ENCODE results near the gene FCGR1A. TPM values are rescaled to one million over a fixed set of nuclear protein-coding genes. Genes with fewer than 3 reads are reported as not detected.
A peak's percentile ranks its signal among the peaks of the same experiment; 100 is the strongest.
"Not testable (repeated sequence)": the region's sequence is repeated elsewhere in the genome, so short reads cannot be mapped to it uniquely, and the experiment has no call there.

FCGR1A gene
- 10 to 100 TPM; 15.9 to 45.0 TPM for total RNA-seq
- polyA plus RNA-seq, result 10 to 100 TPM; 12.5 to 25.2 TPM
- long read RNA-seq, donor 1, partial matches to known transcripts, result 0 of 2 reads
- long read RNA-seq, donor 1, other reads (novel, unspliced or antisense), result 1 of 2 reads
- long read RNA-seq, donor 2, partial matches to known transcripts, result 2 of 3 reads
- long read RNA-seq, donor 2, other reads (novel, unspliced or antisense), result 1 of 3 reads

GRCh38 chr1:149782600-149782999, at the start of gene FCGR1A:
FCGR1A (plus strand) TSS chr1:149782694; CDS start chr1:149782744, 50 bp downstream.
- intact Hi-C loops (cut with DNase I); H3K27ac ChIP-seq (ENCODE audit: low read depth in 1 of 2, low read length in 2 of 2); H3K9me3 ChIP-seq (ENCODE audit: control insufficient read depth, low read length); H3K4me1 ChIP-seq (ENCODE audit: control insufficient read depth in 1 of 2, insufficient read depth in 2 of 2, low read length in 2 of 2); H3K27me3 ChIP-seq (ENCODE audit: control insufficient read depth in 1 of 2, insufficient read depth in 2 of 2, low read length in 1 of 2); DNase-seq; H3K36me3 ChIP-seq (ENCODE audit: control insufficient read depth in 1 of 2, insufficient read depth in 2 of 2, low read length in 1 of 2); H3K4me3 ChIP-seq (ENCODE audit: low read length in 2 of 2); ATAC-seq (ENCODE audit: low FRiP score): not testable (repeated sequence)
- 92 to 100% methylated on average over 2 of the region's 2 CpGs for WGBS, 2 donors

DNA sequence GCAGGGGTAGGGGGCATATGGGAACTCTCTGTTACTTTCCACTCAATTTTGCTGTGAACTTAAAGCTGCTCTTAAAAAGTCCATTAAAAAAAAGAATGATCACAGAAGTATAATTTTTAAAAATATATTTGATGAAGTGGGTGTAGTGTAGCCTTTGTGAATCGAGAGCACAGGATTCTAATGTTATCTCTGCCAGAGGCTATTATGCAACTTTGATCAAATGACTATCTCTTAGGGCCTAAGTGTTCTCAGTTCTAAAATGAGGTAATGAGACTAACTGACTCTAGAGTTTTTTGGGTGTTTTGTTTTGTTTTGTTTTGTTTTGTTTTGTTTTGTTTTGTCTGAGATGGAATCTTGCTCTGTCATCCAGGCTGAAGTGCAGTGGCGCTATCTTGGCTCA, 49.7 kb upstream of the FCGR1A start:
- WGBS, 2 donors, result 100% methylated on average over 1 of the region's 2 CpGs
- H3K27ac ChIP-seq (ENCODE audit: low read depth in 1 of 2, low read length in 2 of 2); H3K4me1 ChIP-seq (ENCODE audit: control insufficient read depth in 1 of 2, insufficient read depth in 2 of 2, low read length in 2 of 2); H3K36me3 ChIP-seq (ENCODE audit: control insufficient read depth in 1 of 2, insufficient read depth in 2 of 2, low read length in 1 of 2); H3K4me3 ChIP-seq (ENCODE audit: low read length in 2 of 2); DNase-seq; intact Hi-C loops (cut with DNase I); H3K9me3 ChIP-seq (ENCODE audit: control insufficient read depth, low read length); ATAC-seq (ENCODE audit: low FRiP score); H3K27me3 ChIP-seq (ENCODE audit: control insufficient read depth in 1 of 2, insufficient read depth in 2 of 2, low read length in 1 of 2): not testable (repeated sequence)

DNA sequence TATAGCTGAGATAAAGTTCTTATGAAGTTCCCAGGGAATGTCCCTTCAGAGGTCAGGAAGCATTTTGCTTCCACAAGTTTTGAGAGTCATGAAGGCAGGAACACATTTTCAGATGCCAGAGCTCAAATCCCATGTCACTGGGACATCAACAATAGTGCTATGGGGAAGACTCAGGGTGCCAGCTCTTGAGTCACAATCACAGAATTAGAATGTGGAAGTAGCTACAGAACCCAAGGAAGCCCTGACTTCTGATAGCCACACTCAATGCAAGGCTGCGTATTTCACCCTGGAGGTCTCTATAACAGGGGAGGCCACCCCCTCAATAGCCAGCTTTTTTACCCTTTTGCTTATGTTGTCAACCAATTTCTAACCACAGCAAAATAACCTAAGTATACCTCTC, 47.8 kb upstream of the FCGR1A start:
- H3K27ac ChIP-seq (ENCODE audit: low read depth in 1 of 2, low read length in 2 of 2); DNase-seq; H3K9me3 ChIP-seq (ENCODE audit: control insufficient read depth, low read length); H3K4me1 ChIP-seq (ENCODE audit: control insufficient read depth in 1 of 2, insufficient read depth in 2 of 2, low read length in 2 of 2); ATAC-seq (ENCODE audit: low FRiP score); H3K36me3 ChIP-seq (ENCODE audit: control insufficient read depth in 1 of 2, insufficient read depth in 2 of 2, low read length in 1 of 2); intact Hi-C loops (cut with DNase I); H3K27me3 ChIP-seq (ENCODE audit: control insufficient read depth in 1 of 2, insufficient read depth in 2 of 2, low read length in 1 of 2); H3K4me3 ChIP-seq (ENCODE audit: low read length in 2 of 2): not testable (repeated sequence)
- WGBS, 2 donors, result 83% methylated on average over 1 of the region's 1 CpG

- H3K9me3 ChIP-seq (ENCODE audit: control insufficient read depth, low read length); H3K36me3 ChIP-seq (ENCODE audit: control insufficient read depth in 1 of 2, insufficient read depth in 2 of 2, low read length in 1 of 2); intact Hi-C loops (cut with DNase I); ATAC-seq (ENCODE audit: low FRiP score); H3K27me3 ChIP-seq (ENCODE audit: control insufficient read depth in 1 of 2, insufficient read depth in 2 of 2, low read length in 1 of 2); H3K4me1 ChIP-seq (ENCODE audit: control insufficient read depth in 1 of 2, insufficient read depth in 2 of 2, low read length in 2 of 2); H3K27ac ChIP-seq (ENCODE audit: low read depth in 1 of 2, low read length in 2 of 2); H3K4me3 ChIP-seq (ENCODE audit: low read length in 2 of 2): not testable (repeated sequence)
- WGBS, 2 donors, result 17 to 19% methylated on average over 25 to 26 of the region's 26 CpGs
- DNase-seq, result peak in 1 of 2 donors; percentile 42
Measured at GRCh38 chr1:149740148-149740581, 42.3 kb upstream of the FCGR1A start.

DNA sequence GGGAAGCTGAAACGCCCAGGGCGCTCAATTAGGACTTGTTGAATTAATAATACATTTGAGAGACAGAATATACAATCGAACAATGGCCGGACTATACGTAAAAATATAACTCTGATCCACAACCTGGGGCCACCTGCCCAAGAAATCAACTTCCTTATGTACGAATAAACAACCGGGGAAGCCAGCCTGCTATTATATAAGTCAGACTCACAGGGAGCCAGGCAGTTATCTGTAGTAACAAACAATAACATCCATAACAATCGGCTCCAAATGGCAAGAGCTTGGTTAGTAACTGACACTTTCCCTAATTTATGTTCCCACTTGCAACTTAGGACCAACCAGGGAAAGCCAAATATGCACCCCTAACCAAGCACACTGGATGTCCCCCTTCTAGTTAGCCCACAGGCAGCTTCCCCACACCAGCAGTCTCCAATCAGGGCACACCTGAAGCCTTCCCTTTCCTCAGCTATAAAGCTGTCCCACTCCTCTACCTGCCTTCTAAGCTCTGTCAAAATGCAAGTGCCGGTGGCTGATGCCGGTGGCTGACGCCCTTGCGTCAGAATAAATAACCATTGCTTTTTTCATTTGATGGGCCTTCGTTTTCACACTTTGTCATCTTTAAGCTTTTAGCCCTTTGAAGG, 41.8 kb upstream of the FCGR1A start:
- H3K27me3 ChIP-seq (ENCODE audit: control insufficient read depth in 1 of 2, insufficient read depth in 2 of 2, low read length in 1 of 2); DNase-seq; H3K27ac ChIP-seq (ENCODE audit: low read depth in 1 of 2, low read length in 2 of 2); H3K9me3 ChIP-seq (ENCODE audit: control insufficient read depth, low read length); H3K4me1 ChIP-seq (ENCODE audit: control insufficient read depth in 1 of 2, insufficient read depth in 2 of 2, low read length in 2 of 2); H3K4me3 ChIP-seq (ENCODE audit: low read length in 2 of 2); H3K36me3 ChIP-seq (ENCODE audit: control insufficient read depth in 1 of 2, insufficient read depth in 2 of 2, low read length in 1 of 2); intact Hi-C loops (cut with DNase I); ATAC-seq (ENCODE audit: low FRiP score): not testable (repeated sequence)
- 65 to 68% methylated on average over 5 to 7 of the region's 13 CpGs for WGBS, 2 donors

GRCh38 chr1:149741914-149742313, 40.6 kb upstream of the FCGR1A start:
- H3K27ac ChIP-seq (ENCODE audit: low read depth in 1 of 2, low read length in 2 of 2); H3K9me3 ChIP-seq (ENCODE audit: control insufficient read depth, low read length); DNase-seq; H3K36me3 ChIP-seq (ENCODE audit: control insufficient read depth in 1 of 2, insufficient read depth in 2 of 2, low read length in 1 of 2); intact Hi-C loops (cut with DNase I); H3K4me3 ChIP-seq (ENCODE audit: low read length in 2 of 2); ATAC-seq (ENCODE audit: low FRiP score); H3K27me3 ChIP-seq (ENCODE audit: control insufficient read depth in 1 of 2, insufficient read depth in 2 of 2, low read length in 1 of 2); H3K4me1 ChIP-seq (ENCODE audit: control insufficient read depth in 1 of 2, insufficient read depth in 2 of 2, low read length in 2 of 2): not testable (repeated sequence)
- WGBS, 2 donors, result 82 to 84% methylated on average over 1 to 2 of the region's 5 CpGs

DNA sequence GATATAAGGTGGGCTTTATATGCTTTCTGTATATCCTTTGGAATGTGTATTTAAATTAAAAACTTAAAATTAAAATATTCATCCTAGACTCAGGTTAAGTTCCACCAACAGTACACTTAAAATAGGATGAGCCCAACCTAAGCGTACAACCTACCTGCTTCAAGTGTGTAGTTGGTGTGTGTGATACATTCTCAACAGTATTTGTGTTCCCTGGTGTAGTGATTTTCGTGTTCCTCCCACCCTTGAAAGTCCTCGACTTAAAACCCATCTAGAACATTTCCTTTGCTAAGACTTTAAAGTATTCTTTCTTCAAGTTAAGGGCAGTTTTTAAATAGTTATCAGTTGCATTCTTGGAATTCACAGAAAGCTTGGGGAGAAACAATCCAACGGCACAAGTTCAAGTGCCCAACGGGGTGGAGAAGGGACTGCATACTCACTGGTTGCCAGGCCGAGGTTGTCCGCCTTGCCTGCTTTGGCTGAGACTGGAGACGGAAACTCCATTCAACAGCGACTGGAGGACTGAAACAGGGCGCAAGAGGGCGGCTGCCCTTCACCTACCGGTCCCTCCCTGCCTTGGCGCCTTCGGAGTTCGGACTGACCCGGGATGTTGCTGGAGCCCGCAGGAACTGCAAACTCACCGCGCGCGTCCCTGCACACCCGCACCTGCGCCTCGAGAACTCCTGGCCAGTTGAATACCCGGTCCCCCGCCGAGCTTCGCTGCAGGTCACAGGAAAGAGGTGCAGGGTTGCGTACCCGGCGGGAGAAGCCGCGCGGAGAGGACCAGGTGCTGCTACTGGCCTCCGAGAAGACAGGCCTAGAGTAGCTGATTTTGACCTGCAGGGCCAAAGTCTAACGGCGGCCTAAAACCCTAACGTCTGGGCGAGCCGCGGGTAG, 35.8 kb upstream of the FCGR1A start:
- H3K9me3 ChIP-seq (ENCODE audit: control insufficient read depth, low read length); intact Hi-C loops (cut with DNase I); H3K27ac ChIP-seq (ENCODE audit: low read depth in 1 of 2, low read length in 2 of 2); H3K27me3 ChIP-seq (ENCODE audit: control insufficient read depth in 1 of 2, insufficient read depth in 2 of 2, low read length in 1 of 2); H3K4me1 ChIP-seq (ENCODE audit: control insufficient read depth in 1 of 2, insufficient read depth in 2 of 2, low read length in 2 of 2); H3K4me3 ChIP-seq (ENCODE audit: low read length in 2 of 2); H3K36me3 ChIP-seq (ENCODE audit: control insufficient read depth in 1 of 2, insufficient read depth in 2 of 2, low read length in 1 of 2): not testable (repeated sequence)
- peak; percentile 55 to 72 for DNase-seq
- peak; percentile 36 for ATAC-seq (ENCODE audit: low FRiP score)
- WGBS, 2 donors, result 26 to 27% methylated on average over 27 to 35 of the region's 41 CpGs

GRCh38 chr1:149747359-149748143, 34.9 kb upstream of the FCGR1A start:
- H3K27ac ChIP-seq (ENCODE audit: low read depth in 1 of 2, low read length in 2 of 2); H3K4me1 ChIP-seq (ENCODE audit: control insufficient read depth in 1 of 2, insufficient read depth in 2 of 2, low read length in 2 of 2); H3K4me3 ChIP-seq (ENCODE audit: low read length in 2 of 2); DNase-seq; H3K27me3 ChIP-seq (ENCODE audit: control insufficient read depth in 1 of 2, insufficient read depth in 2 of 2, low read length in 1 of 2); H3K9me3 ChIP-seq (ENCODE audit: control insufficient read depth, low read length); intact Hi-C loops (cut with DNase I); H3K36me3 ChIP-seq (ENCODE audit: control insufficient read depth in 1 of 2, insufficient read depth in 2 of 2, low read length in 1 of 2): not testable (repeated sequence)
- peak; percentile 50 for ATAC-seq (ENCODE audit: low FRiP score)
- WGBS, 2 donors, result 37 to 41% methylated on average over 18 to 25 of the region's 40 CpGs
